ENCODE measurements around the gene SUSD1.
A peak's percentile ranks its signal among the peaks of the same experiment; 100 is the strongest.
"Not testable (repeated sequence)": the region's sequence is repeated elsewhere in the genome, so short reads cannot be mapped to it uniquely, and the experiment has no call there.

SUSD1 gene

GRCh38 chr9:112173489-112174221 is 1.4 kb downstream of the SUSD1 start:
- peak; percentile 41 for DNase-seq

- peak; percentile 91 for DNase-seq
Observed at GRCh38 chr9:112170968-112171367, 4.1 kb downstream of the SUSD1 start.

- peak; percentile 18 for DNase-seq
Observed at GRCh38 chr9:112170235-112170634, 4.9 kb downstream of the SUSD1 start.

- no peak for DNase-seq
Observed at GRCh38 chr9:112169368-112169767, 5.7 kb downstream of the SUSD1 start.

GRCh38 chr9:112168197-112168596 is 6.9 kb downstream of the SUSD1 start:
- DNase-seq, result no peak

GRCh38 chr9:112166176-112167140 is 8.6 kb downstream of the SUSD1 start:
- no peak for DNase-seq

GRCh38 chr9:112162621-112163413 is 12.3 kb downstream of the SUSD1 start:
- peak; percentile 26 for DNase-seq

GRCh38 chr9:112159781-112160180 is 15.3 kb downstream of the SUSD1 start:
- DNase-seq, result no peak

- no peak for DNase-seq
Observed at GRCh38 chr9:112158656-112159367, 16.3 kb downstream of the SUSD1 start.

GRCh38 chr9:112157961-112158360 is 17.1 kb downstream of the SUSD1 start:
- DNase-seq, result no peak

- no peak for DNase-seq
Observed at GRCh38 chr9:112157087-112157486, 18.0 kb downstream of the SUSD1 start.

GRCh38 chr9:112149211-112149610 is 25.9 kb downstream of the SUSD1 start:
- DNase-seq, result peak; percentile 89

GRCh38 chr9:112145886-112146285 is 29.2 kb downstream of the SUSD1 start:
- DNase-seq, result no peak

GRCh38 chr9:112144807-112145206 is 30.3 kb downstream of the SUSD1 start:
- DNase-seq, result no peak

GRCh38 chr9:112142420-112142819 is 32.7 kb downstream of the SUSD1 start:
- DNase-seq, result no peak

GRCh38 chr9:112140936-112141335 is 34.2 kb downstream of the SUSD1 start:
- no peak for DNase-seq

GRCh38 chr9:112137066-112137465 is 38.0 kb downstream of the SUSD1 start:
- DNase-seq, result no peak

- peak; percentile 52 for DNase-seq
Observed at GRCh38 chr9:112135706-112136105, 39.4 kb downstream of the SUSD1 start.

GRCh38 chr9:112133806-112134205 is 41.3 kb downstream of the SUSD1 start:
- not testable (repeated sequence) for DNase-seq

GRCh38 chr9:112132356-112132755 is 42.7 kb downstream of the SUSD1 start:
- no peak for DNase-seq

- DNase-seq, result no peak
Observed at GRCh38 chr9:112130997-112131396, 44.1 kb downstream of the SUSD1 start.

GRCh38 chr9:112130347-112130746 is 44.8 kb downstream of the SUSD1 start:
- DNase-seq, result no peak
